Measurements from ENCODE around the gene ETV4. TPM values are rescaled to one million over a fixed set of nuclear protein-coding genes. Genes with fewer than 3 reads are reported as not detected.

Gene ETV4
- total and polyA plus RNA-seq, 2 of the 13 experiments (the other 11 are each of a cell fraction or from before 2014, with no cell fraction given), result 128 to 330 TPM

- no peak for TF ChIP-seq DDIT3 (CRISPR knock-in tag; IDR thresholded peaks at IDR 0.05)
- no peak for TF ChIP-seq CBX2 (IDR thresholded peaks at IDR 0.05; ENCODE audit: low read depth, low read length)
- TF ChIP-seq CBX2 (CRISPR knock-in tag; IDR thresholded peaks at IDR 0.05; ENCODE audit: low read depth), result no peak
- TF ChIP-seq KMT2B (CRISPR knock-in tag; IDR thresholded peaks at IDR 0.05), result no peak
- no peak for TF ChIP-seq BRD4 (CRISPR knock-in tag; IDR thresholded peaks at IDR 0.05)
- no peak for TF ChIP-seq HNF1A (IDR thresholded peaks at IDR 0.05; ENCODE audit: low read depth)
- TF ChIP-seq HNF1A (CRISPR knock-in tag; IDR thresholded peaks at IDR 0.05; ENCODE audit: borderline replicate concordance), result no peak; the same call in 1 of the 2 replicates
- no peak for TF ChIP-seq SOX6 (IDR thresholded peaks at IDR 0.05)
- peak; percentile 76 for TF ChIP-seq SOX6 (CRISPR knock-in tag; IDR thresholded peaks at IDR 0.05)
- TF ChIP-seq KLF11 (CRISPR knock-in tag; IDR thresholded peaks at IDR 0.05), result no peak
- no peak for TF ChIP-seq SMARCE1 (IDR thresholded peaks at IDR 0.05; ENCODE audit: borderline replicate concordance)
- TF ChIP-seq NFKBIZ (CRISPR knock-in tag; IDR thresholded peaks at IDR 0.05), result no peak
- TF ChIP-seq ETV5 (CRISPR knock-in tag; IDR thresholded peaks at IDR 0.05; ENCODE audit: borderline replicate concordance), result peak; percentile 86
- TF ChIP-seq ZMYM4 (CRISPR knock-in tag; IDR thresholded peaks at IDR 0.05), result peak; percentile 41; the same call in 1 of the 2 replicates
- TF ChIP-seq ATF1 (CRISPR knock-in tag; IDR thresholded peaks at IDR 0.05), result 0 out of 2 replicates have a peak, but pooled peaks have one; percentile 30
- TF ChIP-seq ZSCAN25 (CRISPR knock-in tag; IDR thresholded peaks at IDR 0.05), result peak; percentile 69; the same call in 1 of the 2 replicates
- no peak; the same call in 1 of the 2 replicates for TF ChIP-seq ZFP36L2 (CRISPR knock-in tag; IDR thresholded peaks at IDR 0.05)
- peak; percentile 59; the same call in 1 of the 2 replicates for TF ChIP-seq ZNF652 (CRISPR knock-in tag; IDR thresholded peaks at IDR 0.05; ENCODE audit: borderline replicate concordance, low read depth)
- TF ChIP-seq ZNF556 (CRISPR knock-in tag; IDR thresholded peaks at IDR 0.05; ENCODE audit: borderline replicate concordance), result 0 out of 2 replicates have a peak, but pooled peaks have one; percentile 73
- no peak for TF ChIP-seq ZNF883 (CRISPR knock-in tag; IDR thresholded peaks at IDR 0.05; ENCODE audit: not compliant biosample characterization)
- TF ChIP-seq HNF4G (IDR thresholded peaks at IDR 0.05; ENCODE audit: borderline replicate concordance, low read depth, low read length), result peak; percentile 66
- peak; percentile 71; the same call in 1 of the 2 replicates for TF ChIP-seq HNF4G (CRISPR knock-in tag; IDR thresholded peaks at IDR 0.05; ENCODE audit: borderline replicate concordance, low read depth)
- no peak for TF ChIP-seq TFAP4 (IDR thresholded peaks at IDR 0.05; ENCODE audit: borderline replicate concordance, low read depth)
- no peak for TF ChIP-seq PCBP1 (IDR thresholded peaks at IDR 0.05; ENCODE audit: borderline replicate concordance, low read depth, low read length)
- TF ChIP-seq ZNF446 (CRISPR knock-in tag; IDR thresholded peaks at IDR 0.05), result no peak
- TF ChIP-seq PRMT3 (CRISPR knock-in tag; IDR thresholded peaks at IDR 0.05; ENCODE audit: borderline replicate concordance, low read depth), result no peak
- TF ChIP-seq ZNF292 (CRISPR knock-in tag; IDR thresholded peaks at IDR 0.05; ENCODE audit: borderline replicate concordance, low read depth), result peak; percentile 38; the same call in 1 of the 2 replicates
- TF ChIP-seq ZNF547 (CRISPR knock-in tag; IDR thresholded peaks at IDR 0.05), result no peak
Measured at GRCh38 chr17:43559161-43559816, 13.1 kb upstream of the ETV4 start (continued).
